Right atrium auricular region (tissue), 2 donors: ENCODE results near the gene ELMO1. TPM values are rescaled to one million over a fixed set of nuclear protein-coding genes. Genes with fewer than 3 reads are reported as not detected.

Experiments used
- DNase-seq: peaks from one replicate; pipeline ENCODE4 v3.0.0-alpha.2; 2019; ENCODE audit warnings: low spot score
- H3K27ac ChIP-seq, 2 donors: fragments of 200-600 bp; sonication (generic); 1 replicate in 1 of 2; 2 replicates in 1 of 2; pipeline ENCODE4 v1.5.1; 2016 to 2019
- H3K27me3 ChIP-seq, 2 donors: fragments of 200-600 bp; sonication (generic); one replicate each; pipeline versions ENCODE4 v1.5.1 to v1.6.0; 2017 to 2019
- H3K36me3 ChIP-seq: fragments of 200-600 bp; sonication (generic); one replicate; pipeline ENCODE4 v1.5.1; 2016
- H3K4me1 ChIP-seq, 2 donors: fragments of 200-600 bp; sonication (generic); one replicate each; pipeline versions ENCODE4 v1.5.1 to v1.6.0; 2017 to 2019
- H3K4me3 ChIP-seq, 2 donors: fragments of 200-600 bp; sonication (generic); 1 replicate in 1 of 2; 2 replicates in 1 of 2; pipeline ENCODE4 v1.5.1; 2017 to 2019; ENCODE audit warnings: mild to moderate bottlenecking in 1 of 2, moderate library complexity in 1 of 2
- H3K9me3 ChIP-seq, 2 donors: fragments of 200-600 bp; sonication (generic); one replicate each; pipeline ENCODE4 v1.5.1; 2019
- total RNA-seq, 2 donors: library from RNA; depleted of rRNA; stranded (reverse); fragments of >200 nt; gene quantifications; one replicate each; pipeline ENCODE4 v1.1.0, GENCODE V29; 2016
- TF ChIP-seq, protein P1 (sequence below), 2 donors: fragments of 200-600 bp; sonication (generic); IDR thresholded peaks; one replicate each; pipeline ENCODE4 v1.5.1; 2019; ENCODE audit warnings: antibody characterized with exemption in 2 of 2

ELMO1 gene
- total RNA-seq, 2 donors from 2014 or later: 24.4 to 45.1 TPM

DNA sequence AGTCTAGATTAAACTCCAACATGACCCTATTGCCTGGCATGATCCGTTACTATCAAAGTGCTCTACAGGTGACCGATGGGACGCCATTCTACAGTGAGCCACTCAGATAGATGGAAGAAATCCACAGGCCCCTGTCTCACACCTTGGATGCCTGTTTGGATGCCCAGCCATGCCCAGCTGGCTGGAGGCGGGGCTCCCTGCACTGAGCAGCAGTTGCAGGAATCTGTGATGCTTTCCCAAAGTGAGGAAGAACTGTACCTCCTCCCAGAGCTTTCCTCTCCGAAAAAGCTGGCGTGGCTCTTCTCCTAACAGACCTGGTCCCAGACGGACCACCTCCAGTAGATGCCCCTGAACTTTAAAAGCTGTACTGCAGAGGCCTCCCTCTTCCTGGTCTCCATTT is 253.3 kb downstream of the ELMO1 start:
- Histone ChIP-seq H3K36me3 (no peaks in the 10 kb centered on the region), H3K9me3 (no peaks in the 10 kb centered on the region), H3K4me3 (no peak overlapping the region), H3K27me3 (no peaks in the 10 kb centered on the region), H3K27ac (no peak overlapping the region), H3K4me1 (peaks cover 0 to 48% of the 10 kb centered on the region in 2 donors)
- no peak for DNase-seq
- TF ChIP-seq, protein P1, sequence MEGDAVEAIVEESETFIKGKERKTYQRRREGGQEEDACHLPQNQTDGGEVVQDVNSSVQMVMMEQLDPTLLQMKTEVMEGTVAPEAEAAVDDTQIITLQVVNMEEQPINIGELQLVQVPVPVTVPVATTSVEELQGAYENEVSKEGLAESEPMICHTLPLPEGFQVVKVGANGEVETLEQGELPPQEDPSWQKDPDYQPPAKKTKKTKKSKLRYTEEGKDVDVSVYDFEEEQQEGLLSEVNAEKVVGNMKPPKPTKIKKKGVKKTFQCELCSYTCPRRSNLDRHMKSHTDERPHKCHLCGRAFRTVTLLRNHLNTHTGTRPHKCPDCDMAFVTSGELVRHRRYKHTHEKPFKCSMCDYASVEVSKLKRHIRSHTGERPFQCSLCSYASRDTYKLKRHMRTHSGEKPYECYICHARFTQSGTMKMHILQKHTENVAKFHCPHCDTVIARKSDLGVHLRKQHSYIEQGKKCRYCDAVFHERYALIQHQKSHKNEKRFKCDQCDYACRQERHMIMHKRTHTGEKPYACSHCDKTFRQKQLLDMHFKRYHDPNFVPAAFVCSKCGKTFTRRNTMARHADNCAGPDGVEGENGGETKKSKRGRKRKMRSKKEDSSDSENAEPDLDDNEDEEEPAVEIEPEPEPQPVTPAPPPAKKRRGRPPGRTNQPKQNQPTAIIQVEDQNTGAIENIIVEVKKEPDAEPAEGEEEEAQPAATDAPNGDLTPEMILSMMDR (IDR thresholded peaks at IDR 0.05): no peak

DNA sequence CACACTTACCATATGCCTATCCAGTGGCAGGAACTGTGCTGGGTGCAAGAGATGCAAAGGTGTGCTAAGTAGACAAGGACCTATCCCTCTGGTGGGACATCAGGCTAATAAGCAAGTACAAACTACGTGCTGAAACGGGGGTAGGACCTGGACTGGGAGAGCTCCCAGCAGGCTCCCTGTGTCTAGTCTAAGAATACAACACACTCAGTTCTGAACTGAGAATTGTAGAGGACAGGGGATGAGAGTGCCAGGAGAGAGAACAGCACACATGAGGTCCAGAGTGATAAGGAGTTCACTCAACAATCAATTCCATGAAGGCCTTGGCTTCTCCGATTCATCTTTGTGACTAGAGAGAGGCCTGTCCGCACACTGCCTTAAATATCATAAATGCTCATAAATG is 253.7 kb downstream of the ELMO1 start:
- peaks cover 0 to 48% of the 10 kb centered on the region in 2 donors for H3K4me1 ChIP-seq
- H3K27ac ChIP-seq: peak overlapping the region in 1 of 2 donors; percentile 69

DNA sequence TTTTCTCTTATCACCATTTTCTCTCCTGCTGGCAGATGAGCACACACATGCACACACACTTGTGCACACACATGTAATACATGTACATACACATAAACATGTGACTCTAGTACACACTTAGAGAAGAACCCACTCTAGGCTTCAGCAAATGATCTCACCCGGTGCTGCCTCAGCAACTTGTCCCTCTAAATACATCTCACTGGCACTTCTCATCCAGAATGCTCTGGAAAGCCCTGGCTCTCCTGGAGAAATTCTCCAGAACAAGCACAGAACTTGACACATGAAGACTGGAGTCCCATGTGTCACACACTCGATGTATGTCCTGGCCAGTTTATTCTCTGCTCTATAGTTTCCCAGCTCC is 254.9 kb downstream of the ELMO1 start:
- Histone ChIP-seq H3K4me3 (peak overlapping the region in 1 of 2 donors; percentile 39), H3K27me3 (no peaks in the 10 kb centered on the region), H3K9me3 (no peaks in the 10 kb centered on the region), H3K27ac (peak overlapping the region; percentile 64 to 69), H3K4me1 (peaks cover 0 to 43% of the 10 kb centered on the region in 2 donors), H3K36me3 (no peaks in the 10 kb centered on the region)
- no peak for DNase-seq
- TF ChIP-seq, protein P1 (IDR thresholded peaks at IDR 0.05): no peak

More for the DNA sequence above, 253.7 kb downstream of the ELMO1 start:
- DNase-seq: no peak
- H3K4me3 ChIP-seq: no peak overlapping the region
- no peaks in the 10 kb centered on the region for H3K27me3 ChIP-seq
- TF ChIP-seq, protein P1 (IDR thresholded peaks at IDR 0.05): no peak
- no peaks in the 10 kb centered on the region for H3K36me3 ChIP-seq
- no peaks in the 10 kb centered on the region for H3K9me3 ChIP-seq

DNA sequence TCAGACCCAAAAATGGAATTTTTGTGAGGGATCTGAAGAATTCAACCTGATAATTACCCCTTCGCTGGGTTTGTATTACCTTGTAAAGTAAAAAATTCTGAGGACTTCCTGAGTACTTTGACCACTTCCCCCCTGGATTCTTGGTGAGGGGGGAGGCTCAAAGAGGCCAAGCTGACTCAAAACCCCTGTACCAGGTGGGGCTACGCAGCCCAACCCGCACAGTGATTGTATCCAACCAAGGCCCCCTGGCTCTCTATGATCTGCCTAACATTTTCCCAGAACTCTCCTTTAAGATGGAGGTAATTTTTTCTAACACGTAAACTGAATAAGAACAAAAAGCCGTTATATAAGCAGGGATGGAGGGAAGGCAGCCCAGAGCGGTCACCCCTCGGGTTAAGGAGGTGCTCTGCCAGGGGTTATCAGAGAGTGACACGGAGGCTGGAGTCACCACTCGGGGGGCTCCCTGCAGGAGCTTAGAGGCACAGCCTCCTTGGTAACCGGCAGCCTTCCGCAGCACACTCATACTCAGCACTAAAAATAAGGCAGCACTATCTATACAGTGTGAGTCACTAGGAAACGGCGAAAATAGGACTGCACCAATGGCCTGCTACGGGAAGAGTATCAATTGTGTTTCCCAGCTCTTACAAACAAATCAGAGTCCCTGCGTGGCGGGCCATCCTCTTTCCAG is 255.4 kb downstream of the ELMO1 start:
- Histone ChIP-seq H3K27me3 (no peaks in the 10 kb centered on the region), H3K4me1 (peaks cover 0 to 40% of the 10 kb centered on the region in 2 donors), H3K4me3 (peak overlapping the region; percentile 22 to 39), H3K36me3 (no peaks in the 10 kb centered on the region), H3K27ac (peak overlapping the region; percentile 64 to 69), H3K9me3 (no peaks in the 10 kb centered on the region)
- DNase-seq: peak; percentile 74
- TF ChIP-seq, protein P1 (IDR thresholded peaks at IDR 0.05): no peak

DNA sequence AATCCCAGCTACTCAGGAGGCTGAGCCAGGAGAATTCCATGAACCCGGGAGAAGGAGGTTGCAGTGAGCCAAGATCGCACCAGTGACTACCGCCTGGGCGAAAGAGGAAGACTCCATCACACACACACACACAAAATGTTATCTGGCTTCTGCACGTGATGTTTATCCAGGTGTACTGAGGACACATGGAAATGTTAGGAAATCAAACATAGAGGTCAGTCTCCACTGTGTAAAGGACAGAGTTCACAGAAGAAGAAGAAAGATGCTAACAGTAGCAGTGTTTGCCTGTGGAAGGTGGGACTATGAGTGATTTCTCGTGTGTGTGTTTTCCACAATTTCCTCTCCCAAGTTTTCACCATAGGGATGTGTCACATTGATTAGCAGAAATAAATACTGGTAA is 256.9 kb downstream of the ELMO1 start:
- TF ChIP-seq, protein P1 (IDR thresholded peaks at IDR 0.05): no peak
- Histone ChIP-seq H3K4me3 (no peak overlapping the region), H3K9me3 (no peaks in the 10 kb centered on the region), H3K36me3 (no peaks in the 10 kb centered on the region), H3K27ac (no peak overlapping the region), H3K4me1 (peaks cover 0 to 26% of the 10 kb centered on the region in 2 donors), H3K27me3 (no peaks in the 10 kb centered on the region)
- no peak for DNase-seq

DNA sequence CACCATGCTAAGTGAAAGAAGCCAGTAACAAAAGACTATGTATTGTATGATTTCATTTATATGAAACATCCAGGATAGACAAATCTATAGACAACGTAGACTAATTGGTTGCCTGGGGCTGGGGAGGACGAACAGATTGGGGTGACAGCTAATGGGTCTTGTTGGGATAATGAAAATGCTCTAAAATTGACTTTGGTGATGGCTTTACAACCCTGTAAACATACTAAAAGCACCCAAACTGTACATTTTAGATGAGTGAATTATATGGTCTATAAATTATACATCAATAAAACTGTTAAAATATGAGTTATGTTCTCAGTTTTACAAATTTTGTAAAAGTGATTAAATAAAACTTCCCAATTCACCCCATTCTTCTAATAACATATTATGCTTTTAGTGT is 261.5 kb downstream of the ELMO1 start:
- no peak overlapping the region for H3K4me3 ChIP-seq
- H3K27me3 ChIP-seq: no peaks in the 10 kb centered on the region
- no peaks in the 10 kb centered on the region for H3K9me3 ChIP-seq
- H3K36me3 ChIP-seq: no peaks in the 10 kb centered on the region
- TF ChIP-seq, protein P1 (IDR thresholded peaks at IDR 0.05): no peak
- no peak overlapping the region for H3K27ac ChIP-seq
- no peaks in the 10 kb centered on the region for H3K4me1 ChIP-seq
- no peak for DNase-seq
